HepG2 (cell line): ENCODE results near the gene OR10V1. TPM values are rescaled to one million over a fixed set of nuclear protein-coding genes. Genes with fewer than 3 reads are reported as not detected.

ENCODE experiments used
- AGO1 ChIP-seq: fragments of 200-400 bp; formaldehyde crosslinking; IDR thresholded peaks from 2 replicates; pipeline ENCODE4 v1.6.1; 2017; ENCODE audit warnings: mild to moderate bottlenecking, low read depth, low read length, moderate library complexity; ENCODE audit not compliant: poor library complexity, severe bottlenecking
- FOXP1 ChIP-seq, 2 experiments: fragments of 450-650 bp in 1 of 2; IDR thresholded peaks; 2 replicates each; pipeline ENCODE4 v1.6.1; 2017 to 2018; ENCODE audit warnings: antibody characterized with exemption in 1 of 2
- KMT2B ChIP-seq: IDR thresholded peaks from 2 replicates; pipeline ENCODE4 v1.6.1; 2016; ENCODE audit warnings: missing genetic modification reagents, missing compliant biosample characterization
- NPAS2 ChIP-seq: sonication (generic); formaldehyde crosslinking; IDR thresholded peaks from 2 replicates; pipeline ENCODE4 v1.8.0; 2022; ENCODE audit warnings: mild to moderate bottlenecking, missing genetic modification reagents, borderline replicate concordance
- RCOR2 ChIP-seq: IDR thresholded peaks from 2 replicates; pipeline ENCODE4 v1.6.1; 2016; ENCODE audit warnings: missing biosample characterization, missing genetic modification reagents
- SIX4 ChIP-seq: sonication (generic); formaldehyde crosslinking; IDR thresholded peaks from 2 replicates; pipeline ENCODE4 v1.4.0; 2020; ENCODE audit warnings: missing genetic modification reagents
- SMYD3 ChIP-seq: sonication (generic); formaldehyde crosslinking; IDR thresholded peaks from 2 replicates; pipeline ENCODE4 v1.8.1; 2023; ENCODE audit warnings: mild to moderate bottlenecking, missing genetic modification reagents
- SOX6 ChIP-seq, 2 experiments: fragments of 450-650 bp in 1 of 2; sonication (generic) in 1 of 2; formaldehyde crosslinking in 1 of 2; IDR thresholded peaks; 2 replicates each; pipeline versions ENCODE4 v1.4.0 to v1.6.1; 2017 to 2020; ENCODE audit warnings: antibody characterized with exemption in 1 of 2, mild to moderate bottlenecking in 1 of 2, missing genetic modification reagents in 1 of 2
- TBP ChIP-seq: sonication (generic); formaldehyde crosslinking; IDR thresholded peaks from 2 replicates; pipeline ENCODE4 v1.5.0; 2020; ENCODE audit warnings: missing genetic modification reagents
- ZBTB42 ChIP-seq: sonication (generic); formaldehyde crosslinking; IDR thresholded peaks from 2 replicates; pipeline ENCODE4 v1.5.0; 2020; ENCODE audit warnings: mild to moderate bottlenecking, missing genetic modification reagents
- ZNF124 ChIP-seq: sonication (generic); formaldehyde crosslinking; IDR thresholded peaks from 2 replicates; pipeline ENCODE4 v1.4.0; 2020; ENCODE audit warnings: missing genetic modification reagents
- ZNF136 ChIP-seq: sonication (generic); formaldehyde crosslinking; IDR thresholded peaks from 2 replicates; pipeline ENCODE4 v1.8.1; 2022; ENCODE audit warnings: low read depth, mild to moderate bottlenecking, moderate library complexity, missing genetic modification reagents
- ZNF446 ChIP-seq: sonication (generic); formaldehyde crosslinking; IDR thresholded peaks from 2 replicates; pipeline ENCODE4 v1.5.0; 2020; ENCODE audit warnings: mild to moderate bottlenecking, missing genetic modification reagents
- ZNF558 ChIP-seq: sonication (generic); formaldehyde crosslinking; IDR thresholded peaks from 2 replicates; pipeline ENCODE4 v1.9.0; 2022; ENCODE audit warnings: mild to moderate bottlenecking, missing genetic modification reagents, borderline replicate concordance
- ZNF567 ChIP-seq: sonication (generic); formaldehyde crosslinking; IDR thresholded peaks from 2 replicates; pipeline ENCODE4 v1.8.1; 2023; ENCODE audit warnings: mild to moderate bottlenecking, missing genetic modification reagents, borderline replicate concordance
- ZNF776 ChIP-seq: sonication (generic); formaldehyde crosslinking; IDR thresholded peaks from 2 replicates; pipeline ENCODE4 v1.4.0; 2020; ENCODE audit warnings: mild to moderate bottlenecking, missing genetic modification reagents
- polyA plus RNA-seq, 8 experiments: library from polyadenylated mRNA; depleted of rRNA in 3 of 8; stranded (reverse) in 7 of 8; unstranded in 1 of 8; fragments of >200 nt; fragmentation: Illumina TruSeq in 4 of 8; extraction: Trizol in 4 of 8; gene quantifications; 2 replicates each; pipeline versions ENCODE4 v1.2.1 to v1.2.3, GENCODE V29; 2011 to 2016; ENCODE audit warnings: low read depth in 4 of 8, missing spikeins in 1 of 8, mixed read lengths in 1 of 8; ENCODE audit not compliant: insufficient read depth in 1 of 8
- total RNA-seq, 5 experiments: library from RNA; depleted of rRNA; stranded (reverse); fragments of >200 nt; fragmentation: Illumina TruSeq; extraction: Trizol; gene quantifications; 2 replicates each; pipeline ENCODE4 v1.2.3, GENCODE V29; 2016; ENCODE audit warnings: low read depth in 1 of 5
- TF ChIP-seq, protein P1 (sequence below): fragments of 450-650 bp; IDR thresholded peaks from 2 replicates; pipeline ENCODE4 v1.6.1; 2016
- TF ChIP-seq, protein P2 (sequence below): sonication (generic); formaldehyde crosslinking; IDR thresholded peaks from 2 replicates; pipeline ENCODE4 v1.5.0; 2020; ENCODE audit warnings: missing genetic modification reagents, mild to moderate bottlenecking, borderline replicate concordance
- TF ChIP-seq, protein P3 (sequence below): IDR thresholded peaks from 2 replicates; pipeline ENCODE4 v1.6.1; 2018; ENCODE audit warnings: missing genetic modification reagents, mild to moderate bottlenecking, missing compliant biosample characterization
- TF ChIP-seq, protein P4 (sequence below): sonication (generic); formaldehyde crosslinking; IDR thresholded peaks from 2 replicates; pipeline ENCODE4 v1.8.0; 2022; ENCODE audit warnings: missing genetic modification reagents, mild to moderate bottlenecking, inconsistent platforms, borderline replicate concordance
- TF ChIP-seq, protein P5 (sequence below): sonication (generic); formaldehyde crosslinking; IDR thresholded peaks from 2 replicates; pipeline ENCODE4 v1.8.0; 2022; ENCODE audit warnings: missing genetic modification reagents, low read depth, mild to moderate bottlenecking, borderline replicate concordance
- TF ChIP-seq, protein P6 (sequence below): sonication (generic); formaldehyde crosslinking; IDR thresholded peaks from 2 replicates; pipeline ENCODE4 v1.9.0; 2021; ENCODE audit warnings: missing genetic modification reagents, mild to moderate bottlenecking, borderline replicate concordance

Gene OR10V1
- total and polyA plus RNA-seq, 2 of the 13 experiments (the other 11 are each of a cell fraction or from before 2014, with no cell fraction given) = not detected

DNA sequence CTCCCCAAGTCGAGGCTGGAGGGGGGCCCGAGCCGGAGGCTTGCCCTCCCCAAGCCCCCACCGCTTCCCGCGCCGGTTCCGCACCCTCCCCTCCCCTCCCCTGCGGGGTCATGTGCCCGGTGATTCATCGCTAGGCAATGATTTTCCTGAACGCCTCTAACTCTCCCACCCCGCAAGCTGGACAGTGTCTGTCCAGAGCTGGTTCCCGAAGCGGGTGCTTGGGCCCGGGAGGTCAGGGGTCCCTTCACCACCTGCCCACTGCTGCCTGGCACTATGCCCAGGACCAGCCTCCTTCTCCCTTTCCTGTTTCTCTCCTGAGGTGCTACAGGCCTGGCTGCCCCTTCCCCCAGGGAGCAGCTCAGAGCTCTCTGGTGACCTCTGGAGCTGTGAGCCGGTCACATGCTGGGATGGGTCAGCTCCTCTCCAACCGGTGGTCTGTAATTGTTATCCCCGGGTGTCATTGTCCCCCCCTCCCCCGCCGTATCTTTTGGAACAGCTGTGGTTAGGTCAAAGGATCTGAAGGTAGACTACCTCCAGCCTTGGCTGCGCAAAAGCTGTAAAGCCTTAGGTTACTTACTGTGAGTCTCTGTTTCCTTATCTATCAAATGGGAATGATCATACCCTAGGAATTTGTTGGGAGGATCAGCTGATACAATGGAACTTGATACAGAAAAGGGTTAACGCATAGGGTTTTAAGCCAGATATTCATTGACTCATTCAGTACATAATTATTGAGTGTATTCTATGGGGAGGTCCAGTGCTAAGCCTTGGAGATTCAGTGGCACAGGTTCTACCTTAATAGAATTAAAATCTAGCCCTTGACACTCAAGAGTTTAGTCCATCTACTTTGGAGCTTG lies 42.3 kb upstream of the OR10V1 start (continued):
- TF ChIP-seq, protein P1, sequence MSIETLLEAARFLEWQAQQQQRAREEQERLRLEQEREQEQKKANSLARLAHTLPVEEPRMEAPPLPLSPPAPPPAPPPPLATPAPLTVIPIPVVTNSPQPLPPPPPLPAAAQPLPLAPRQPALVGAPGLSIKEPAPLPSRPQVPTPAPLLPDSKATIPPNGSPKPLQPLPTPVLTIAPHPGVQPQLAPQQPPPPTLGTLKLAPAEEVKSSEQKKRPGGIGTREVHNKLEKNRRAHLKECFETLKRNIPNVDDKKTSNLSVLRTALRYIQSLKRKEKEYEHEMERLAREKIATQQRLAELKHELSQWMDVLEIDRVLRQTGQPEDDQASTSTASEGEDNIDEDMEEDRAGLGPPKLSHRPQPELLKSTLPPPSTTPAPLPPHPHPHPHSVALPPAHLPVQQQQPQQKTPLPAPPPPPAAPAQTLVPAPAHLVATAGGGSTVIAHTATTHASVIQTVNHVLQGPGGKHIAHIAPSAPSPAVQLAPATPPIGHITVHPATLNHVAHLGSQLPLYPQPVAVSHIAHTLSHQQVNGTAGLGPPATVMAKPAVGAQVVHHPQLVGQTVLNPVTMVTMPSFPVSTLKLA = no peak
- TF ChIP-seq FOXP1 (IDR thresholded peaks at IDR 0.05) (no peak), FOXP1 (CRISPR knock-in tag; IDR thresholded peaks at IDR 0.05) (no peak), ZNF136 (CRISPR knock-in tag) (no peak), SMYD3 (CRISPR knock-in tag) (no peak), TBP (no peak), KMT2B (CRISPR knock-in tag) (peak; percentile 13; the same call in 1 of the 2 replicates), ZNF776 (no peak), AGO1 (no peak), SOX6 (IDR thresholded peaks at IDR 0.05) (no peak), SOX6 (CRISPR knock-in tag; IDR thresholded peaks at IDR 0.05) (no peak), RCOR2 (no peak), ZNF124 (CRISPR knock-in tag) (no peak), ZBTB42 (CRISPR knock-in tag) (no peak), ZNF446 (no peak), NPAS2 (CRISPR knock-in tag) (no peak), ZNF558 (CRISPR knock-in tag) (no peak), SIX4 (CRISPR knock-in tag) (no peak), ZNF567 (CRISPR knock-in tag) (no peak)
- TF ChIP-seq, protein P2, sequence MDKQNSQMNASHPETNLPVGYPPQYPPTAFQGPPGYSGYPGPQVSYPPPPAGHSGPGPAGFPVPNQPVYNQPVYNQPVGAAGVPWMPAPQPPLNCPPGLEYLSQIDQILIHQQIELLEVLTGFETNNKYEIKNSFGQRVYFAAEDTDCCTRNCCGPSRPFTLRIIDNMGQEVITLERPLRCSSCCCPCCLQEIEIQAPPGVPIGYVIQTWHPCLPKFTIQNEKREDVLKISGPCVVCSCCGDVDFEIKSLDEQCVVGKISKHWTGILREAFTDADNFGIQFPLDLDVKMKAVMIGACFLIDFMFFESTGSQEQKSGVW (CRISPR knock-in tag) = no peak
- TF ChIP-seq, protein P3, sequence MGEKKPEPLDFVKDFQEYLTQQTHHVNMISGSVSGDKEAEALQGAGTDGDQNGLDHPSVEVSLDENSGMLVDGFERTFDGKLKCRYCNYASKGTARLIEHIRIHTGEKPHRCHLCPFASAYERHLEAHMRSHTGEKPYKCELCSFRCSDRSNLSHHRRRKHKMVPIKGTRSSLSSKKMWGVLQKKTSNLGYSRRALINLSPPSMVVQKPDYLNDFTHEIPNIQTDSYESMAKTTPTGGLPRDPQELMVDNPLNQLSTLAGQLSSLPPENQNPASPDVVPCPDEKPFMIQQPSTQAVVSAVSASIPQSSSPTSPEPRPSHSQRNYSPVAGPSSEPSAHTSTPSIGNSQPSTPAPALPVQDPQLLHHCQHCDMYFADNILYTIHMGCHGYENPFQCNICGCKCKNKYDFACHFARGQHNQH (CRISPR knock-in tag) = no peak; the same call in 1 of the 2 replicates
- TF ChIP-seq, protein P4, sequence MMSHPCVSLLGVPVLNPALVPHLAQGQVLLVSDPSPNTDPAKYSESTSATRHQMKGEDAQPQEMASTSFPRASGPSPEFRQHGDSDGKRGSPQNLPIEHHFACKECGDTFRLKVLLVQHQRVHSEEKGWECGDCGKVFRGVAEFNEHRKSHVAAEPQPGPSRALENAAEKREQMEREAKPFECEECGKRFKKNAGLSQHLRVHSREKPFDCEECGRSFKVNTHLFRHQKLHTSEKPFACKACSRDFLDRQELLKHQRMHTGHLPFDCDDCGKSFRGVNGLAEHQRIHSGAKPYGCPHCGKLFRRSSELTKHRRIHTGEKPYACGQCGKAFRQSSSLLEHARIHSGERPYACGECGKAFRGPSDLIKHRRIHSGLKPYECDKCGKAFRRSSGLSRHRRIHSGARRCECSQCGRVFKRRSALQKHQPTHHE (CRISPR knock-in tag) = no peak
- TF ChIP-seq, protein P5, sequence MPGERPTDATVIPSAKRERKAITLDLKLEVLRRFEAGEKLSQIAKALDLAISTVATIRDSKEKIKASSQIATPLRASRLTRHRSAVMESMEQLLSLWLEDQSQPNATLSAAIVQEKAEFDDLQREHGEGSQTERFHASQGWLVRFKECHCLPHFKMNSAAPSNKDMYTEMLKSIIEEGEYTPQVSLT = no peak
- TF ChIP-seq, protein P6, sequence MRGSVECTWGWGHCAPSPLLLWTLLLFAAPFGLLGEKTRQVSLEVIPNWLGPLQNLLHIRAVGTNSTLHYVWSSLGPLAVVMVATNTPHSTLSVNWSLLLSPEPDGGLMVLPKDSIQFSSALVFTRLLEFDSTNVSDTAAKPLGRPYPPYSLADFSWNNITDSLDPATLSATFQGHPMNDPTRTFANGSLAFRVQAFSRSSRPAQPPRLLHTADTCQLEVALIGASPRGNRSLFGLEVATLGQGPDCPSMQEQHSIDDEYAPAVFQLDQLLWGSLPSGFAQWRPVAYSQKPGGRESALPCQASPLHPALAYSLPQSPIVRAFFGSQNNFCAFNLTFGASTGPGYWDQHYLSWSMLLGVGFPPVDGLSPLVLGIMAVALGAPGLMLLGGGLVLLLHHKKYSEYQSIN (CRISPR knock-in tag) = no peak
